ENCODE data around the gene IKZF5.

DNA sequence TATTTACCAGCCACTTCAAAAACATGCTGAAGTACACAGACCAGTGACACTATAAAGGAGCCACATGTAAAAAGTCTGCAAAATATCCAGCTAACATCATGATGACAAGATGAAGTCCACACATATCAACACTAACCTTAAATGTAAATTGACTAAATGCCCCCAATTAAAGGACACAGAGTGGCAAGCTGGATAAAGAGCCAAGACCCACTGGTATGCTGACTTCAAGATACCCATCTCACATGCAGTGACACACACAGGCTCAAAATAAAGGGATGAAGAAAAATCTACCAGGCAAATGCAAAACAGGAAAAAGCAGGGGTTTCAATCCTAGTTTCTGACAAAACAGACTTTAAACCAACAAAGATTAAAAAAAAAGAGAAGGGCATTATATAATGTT is 41.7 kb downstream of the IKZF5 start:
- TF ChIP-seq POLR2A (IDR thresholded peaks at IDR 0.05; ENCODE audit: low read depth, low read length) = no peak
- TF ChIP-seq POLR2AphosphoS5 (IDR thresholded peaks at IDR 0.05; ENCODE audit: low read depth, low read length) = no peak
- TF ChIP-seq TAF1 (IDR thresholded peaks at IDR 0.05; ENCODE audit: borderline replicate concordance, low read depth, low read length) = no peak
